Measurements from ENCODE around the gene LHFPL3. TPM values are rescaled to one million over a fixed set of nuclear protein-coding genes. Genes with fewer than 3 reads are reported as not detected.

Gene LHFPL3
- total and polyA plus RNA-seq, 2 of the 13 experiments (the other 11 are each of a cell fraction or from before 2014, with no cell fraction given) = not detected

DNA sequence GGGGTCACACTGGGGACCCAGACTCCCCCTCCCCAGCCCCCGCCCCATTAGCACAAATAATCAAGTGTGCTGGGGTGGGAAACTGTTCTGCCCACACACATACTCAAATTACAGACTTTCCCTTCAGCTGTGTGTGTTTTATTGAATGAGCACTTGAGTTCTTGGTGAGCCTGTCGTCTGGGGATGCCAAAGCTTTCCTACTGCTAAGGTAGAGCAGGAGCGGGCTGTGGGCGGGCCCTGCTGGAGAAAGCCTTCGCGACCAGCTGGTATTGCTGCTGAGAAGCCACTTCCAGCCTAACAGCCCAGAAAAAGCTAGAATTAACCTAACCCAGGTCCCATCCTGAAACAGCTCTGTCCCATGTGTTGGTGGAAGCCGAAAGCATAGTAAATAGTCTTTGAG lies 598.7 kb downstream of the LHFPL3 start:
- Histone ChIP-seq H3K36me3 (replicated peaks in 1 of 2; ENCODE audit: control insufficient read depth in 1 of 2, insufficient read depth in 2 of 2, low read length in 2 of 2) (no peaks in the 10 kb centered on the region), H3K79me2 (ENCODE audit: insufficient read depth, low read length) (no peaks in the 10 kb centered on the region), H3K4me3 (replicated peaks in 1 of 3; ENCODE audit: insufficient read depth in 1 of 3, low read depth in 2 of 3, low read length in 3 of 3) (no peak overlapping the region), H3K9ac (ENCODE audit: insufficient read depth, low read depth, low read length) (no peak overlapping the region), H3K9me3 (ENCODE audit: low read length) (no peaks in the 10 kb centered on the region), H2AFZ (ENCODE audit: low read length) (no peak overlapping the region), H3K27ac (ENCODE audit: extremely low read length, insufficient read depth, low read length) (no peak overlapping the region), H3K27me3 (ENCODE audit: control insufficient read depth in 1 of 2, insufficient read depth in 2 of 2, low read length in 2 of 2) (0 out of 5 replicates have a peak, but pooled peaks cover 0 to 3% of the 10 kb centered on the region in 2 experiments), H3K4me1 (ENCODE audit: insufficient read depth, low read length) (peaks cover 50% of the 10 kb centered on the region), H3K4me2 (ENCODE audit: low read depth, low read length) (peak overlapping the region; percentile 47), H4K20me1 (ENCODE audit: insufficient read depth, low read length) (no peaks in the 10 kb centered on the region)
- in situ Hi-C loops (cut with HindIII; ENCODE audit: extremely low pct_ligation_motif_present, low pct_unique_long_range_greater_than_20kb) = no loop called here
- ATAC-seq (peak; percentile 63), DNase-seq (ENCODE audit: low spot score) (no peak), FAIRE-seq (no peak)
- WGBS (ENCODE audit: low lambda C conversion rate) = 13% methylated on average over 6 of the region's 7 CpGs
- BruUV-seq (replicated peaks) = no TSS peak
- POLR2A ChIA-PET = interaction anchor here (1.0 to 1.1 kb wide), 2 partner anchors 17 to 18 kb away, joined by 3 to 4 read pairs; no protein-coding TSS in a partner anchor
- TF ChIP-seq XRCC5 (optimal IDR thresholded peaks at IDR 0.05; ENCODE audit: low read length) (no peak), ZNF550 (CRISPR knock-in tag; IDR thresholded peaks at IDR 0.05; ENCODE audit: borderline replicate concordance) (0 out of 2 replicates have a peak, but pooled peaks have one; percentile 85), MEIS2 (CRISPR knock-in tag; IDR thresholded peaks at IDR 0.05) (no peak), STAT5B (CRISPR knock-in tag; IDR thresholded peaks at IDR 0.05) (no peak)
- intact Hi-C loops (cut with micrococcal nuclease; ENCODE audit: unreplicated experiment) = no loop called here
- CTCF ChIA-PET (ENCODE audit: low intra/inter-chr PET ratio, low total read pairs) = no interaction called here

GRCh38 chr7:104928721-104929400 lies 600.5 kb downstream of the LHFPL3 start:
- 60% methylated on average over 6 of the region's 6 CpGs for WGBS (ENCODE audit: low lambda C conversion rate)
- in situ Hi-C loops (cut with HindIII; ENCODE audit: extremely low pct_ligation_motif_present, low pct_unique_long_range_greater_than_20kb) (no loop called here), intact Hi-C loops (cut with micrococcal nuclease; ENCODE audit: unreplicated experiment) (no loop called here)
- Histone ChIP-seq H4K20me1 (ENCODE audit: insufficient read depth, low read length) (no peaks in the 10 kb centered on the region), H2AFZ (ENCODE audit: low read length) (no peak overlapping the region), H3K4me2 (ENCODE audit: low read depth, low read length) (no peak overlapping the region), H3K27ac (ENCODE audit: extremely low read length, insufficient read depth, low read length) (no peak overlapping the region), H3K27me3 (ENCODE audit: control insufficient read depth in 1 of 2, insufficient read depth in 2 of 2, low read length in 2 of 2) (0 out of 5 replicates have a peak, but pooled peaks cover 0 to 3% of the 10 kb centered on the region in 2 experiments), H3K79me2 (ENCODE audit: insufficient read depth, low read length) (no peaks in the 10 kb centered on the region), H3K9me3 (ENCODE audit: low read length) (no peaks in the 10 kb centered on the region), H3K4me1 (ENCODE audit: insufficient read depth, low read length) (peaks cover 38% of the 10 kb centered on the region), H3K4me3 (replicated peaks in 1 of 3; ENCODE audit: insufficient read depth in 1 of 3, low read depth in 2 of 3, low read length in 3 of 3) (no peak overlapping the region), H3K36me3 (replicated peaks in 1 of 2; ENCODE audit: control insufficient read depth in 1 of 2, insufficient read depth in 2 of 2, low read length in 2 of 2) (no peaks in the 10 kb centered on the region), H3K9ac (ENCODE audit: insufficient read depth, low read depth, low read length) (no peak overlapping the region)
- no TSS peak for BruUV-seq (replicated peaks)
- FAIRE-seq (no peak), DNase-seq (ENCODE audit: low spot score) (no peak), ATAC-seq (no peak)
- TF ChIP-seq FOXO4 (CRISPR knock-in tag; conservative IDR thresholded peaks at IDR 0.05) = 0 out of 2 replicates have a peak, but pooled peaks have one; percentile 45
- no peak for TF ChIP-seq MLX (CRISPR knock-in tag; IDR thresholded peaks at IDR 0.05)
- TF ChIP-seq, protein P1, sequence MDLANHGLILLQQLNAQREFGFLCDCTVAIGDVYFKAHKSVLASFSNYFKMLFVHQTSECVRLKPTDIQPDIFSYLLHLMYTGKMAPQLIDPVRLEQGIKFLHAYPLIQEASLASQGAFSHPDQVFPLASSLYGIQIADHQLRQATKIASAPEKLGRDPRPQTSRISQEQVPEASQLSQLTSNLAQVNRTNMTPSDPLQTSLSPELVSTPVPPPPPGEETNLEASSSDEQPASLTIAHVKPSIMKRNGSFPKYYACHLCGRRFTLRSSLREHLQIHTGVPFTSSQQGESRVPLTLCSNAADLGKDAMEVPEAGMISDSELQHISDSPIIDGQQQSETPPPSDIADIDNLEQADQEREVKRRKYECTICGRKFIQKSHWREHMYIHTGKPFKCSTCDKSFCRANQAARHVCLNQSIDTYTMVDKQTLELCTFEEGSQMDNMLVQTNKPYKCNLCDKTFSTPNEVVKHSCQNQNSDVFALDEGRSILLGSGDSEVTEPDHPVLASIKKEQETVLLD (CRISPR knock-in tag; IDR thresholded peaks at IDR 0.05; ENCODE audit: low read depth) = no peak
- POLR2A ChIA-PET = no interaction called here
- CTCF ChIA-PET (ENCODE audit: low intra/inter-chr PET ratio, low total read pairs) = no interaction called here
